ENCODE measurements around the gene MYO3B. TPM values are rescaled to one million over a fixed set of nuclear protein-coding genes. Genes with fewer than 3 reads are reported as not detected.

Gene MYO3B
- total RNA-seq, 1 donor from 2014 or later: 0.17 TPM

- H3K4me3 ChIP-seq: no peak overlapping the region
- intact Hi-C loops (cut with DNase I): no loop called here
- no peaks in the 10 kb centered on the region for H3K27me3 ChIP-seq
- no peak for ATAC-seq
- DNase-seq: no peak
- H3K27ac ChIP-seq: no peak overlapping the region
- no peaks in the 10 kb centered on the region for H3K36me3 ChIP-seq
- no peaks in the 10 kb centered on the region for H3K4me1 ChIP-seq
- H3K9me3 ChIP-seq: no peaks in the 10 kb centered on the region
- no peak for TF ChIP-seq CTCF (IDR thresholded peaks at IDR 0.05)
Measured at GRCh38 chr2:170156592-170156991, 21.4 kb upstream of the MYO3B start.

GRCh38 chr2:170157025-170157684 lies 20.8 kb upstream of the MYO3B start:
- Histone ChIP-seq H3K4me1 (no peaks in the 10 kb centered on the region), H3K9me3 (no peaks in the 10 kb centered on the region), H3K27me3 (no peaks in the 10 kb centered on the region), H3K36me3 (no peaks in the 10 kb centered on the region), H3K27ac (no peak overlapping the region), H3K4me3 (no peak overlapping the region)
- intact Hi-C loops (cut with DNase I): no loop called here
- DNase-seq (no peak), ATAC-seq (no peak)
- no peak for TF ChIP-seq CTCF (IDR thresholded peaks at IDR 0.05)

DNA sequence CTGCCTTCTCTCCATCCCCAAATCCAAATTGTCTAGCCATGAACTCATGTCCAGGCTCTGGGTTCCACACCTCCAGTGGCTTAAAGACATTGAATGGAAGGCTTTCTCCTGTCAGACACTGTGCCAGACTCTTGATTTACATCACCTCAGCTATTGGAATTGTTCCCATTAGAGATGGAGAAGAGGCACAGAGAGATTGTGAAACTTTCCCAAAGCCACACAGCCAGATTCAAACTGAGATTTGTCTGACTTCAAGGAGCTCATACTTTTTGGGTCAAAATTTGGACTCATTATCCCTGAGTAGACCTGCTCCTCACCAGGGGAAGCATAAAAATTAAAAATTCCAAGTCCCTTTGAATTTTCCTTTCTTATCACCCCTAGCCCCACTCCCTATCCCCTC lies 18.9 kb upstream of the MYO3B start:
- Histone ChIP-seq H3K27me3 (no peaks in the 10 kb centered on the region), H3K27ac (no peak overlapping the region), H3K4me1 (no peaks in the 10 kb centered on the region), H3K9me3 (no peaks in the 10 kb centered on the region), H3K36me3 (no peaks in the 10 kb centered on the region), H3K4me3 (no peak overlapping the region)
- intact Hi-C loops (cut with DNase I): no loop called here
- DNase-seq (no peak), ATAC-seq (no peak)
- TF ChIP-seq CTCF (IDR thresholded peaks at IDR 0.05): no peak

GRCh38 chr2:170161516-170162270 lies 16.3 kb upstream of the MYO3B start:
- TF ChIP-seq CTCF (IDR thresholded peaks at IDR 0.05): no peak
- intact Hi-C loops (cut with DNase I): no loop called here
- Histone ChIP-seq H3K4me1 (no peaks in the 10 kb centered on the region), H3K27me3 (no peaks in the 10 kb centered on the region), H3K27ac (no peak overlapping the region), H3K9me3 (no peaks in the 10 kb centered on the region), H3K4me3 (no peak overlapping the region), H3K36me3 (no peaks in the 10 kb centered on the region)
- DNase-seq (no peak), ATAC-seq (no peak)

GRCh38 chr2:170162271-170162632 lies 15.7 kb upstream of the MYO3B start:
- Histone ChIP-seq H3K4me3 (no peak overlapping the region), H3K36me3 (no peaks in the 10 kb centered on the region), H3K27me3 (no peaks in the 10 kb centered on the region), H3K27ac (no peak overlapping the region), H3K4me1 (no peaks in the 10 kb centered on the region), H3K9me3 (no peaks in the 10 kb centered on the region)
- intact Hi-C loops (cut with DNase I): no loop called here
- TF ChIP-seq CTCF (IDR thresholded peaks at IDR 0.05): no peak
- ATAC-seq (no peak), DNase-seq (no peak)

Data from upper lobe of right lung (tissue), 1 donor.